MV-4-11 (cell line): ENCODE results near the gene PDLIM4.

Experiments
- DNase-seq: peaks from one replicate; lab custom pipeline; 2025; lab: John Stamatoyannopoulos, UW

Gene PDLIM4

GRCh38 chr5:132283423-132284043 is 26.0 kb downstream of the PDLIM4 start:
- no peak for DNase-seq

- no peak for DNase-seq
Measured at GRCh38 chr5:132289097-132289496, 31.6 kb downstream of the PDLIM4 start.

- DNase-seq, result no peak
Measured at GRCh38 chr5:132291026-132291425, 33.5 kb downstream of the PDLIM4 start.

- peak; percentile 78 for DNase-seq
Measured at GRCh38 chr5:132293066-132293991, 35.8 kb downstream of the PDLIM4 start.

GRCh38 chr5:132293992-132294727 is 36.7 kb downstream of the PDLIM4 start, which contains the start of gene SLC22A4:
Gene SLC22A4, plus strand, starts transcription at chr5:132294394. Its CDS starts 223 bp downstream, at chr5:132294617.
- DNase-seq, result peak; percentile 89

- peak; percentile 98 for DNase-seq
Measured at GRCh38 chr5:132294728-132295504, 37.4 kb downstream of the PDLIM4 start.

GRCh38 chr5:132295505-132296411 is 38.3 kb downstream of the PDLIM4 start:
- no peak for DNase-seq

- DNase-seq, result no peak
Measured at GRCh38 chr5:132296412-132297016, 39.0 kb downstream of the PDLIM4 start.

GRCh38 chr5:132297211-132297940 is 39.9 kb downstream of the PDLIM4 start:
- no peak for DNase-seq

GRCh38 chr5:132298298-132299212 is 41.1 kb downstream of the PDLIM4 start:
- peak; percentile 83 for DNase-seq

- no peak for DNase-seq
Measured at GRCh38 chr5:132299917-132300316, 42.4 kb downstream of the PDLIM4 start.

- DNase-seq, result no peak
Measured at GRCh38 chr5:132300577-132301343, 43.3 kb downstream of the PDLIM4 start.

GRCh38 chr5:132301344-132302271 is 44.1 kb downstream of the PDLIM4 start:
- no peak for DNase-seq

- no peak for DNase-seq
Measured at GRCh38 chr5:132302413-132302812, 44.9 kb downstream of the PDLIM4 start.

GRCh38 chr5:132303589-132303988 is 46.1 kb downstream of the PDLIM4 start:
- DNase-seq, result no peak

- DNase-seq, result no peak
Measured at GRCh38 chr5:132305420-132305819, 47.9 kb downstream of the PDLIM4 start.
